Fibroblast of skin of right quadriceps (primary cell): ENCODE results near the gene S1PR1.

ENCODE experiments used
- DNase-seq: peaks from one replicate; pipeline ENCODE4 v3.0.0-alpha.2; 2013

S1PR1 gene

GRCh38 chr1:101250222-101250621, 13.4 kb downstream of the S1PR1 start:
- no peak for DNase-seq

GRCh38 chr1:101250656-101251272, 13.9 kb downstream of the S1PR1 start:
- DNase-seq, result no peak

- DNase-seq, result no peak
Observed at GRCh38 chr1:101251504-101251903, 14.7 kb downstream of the S1PR1 start.

DNA sequence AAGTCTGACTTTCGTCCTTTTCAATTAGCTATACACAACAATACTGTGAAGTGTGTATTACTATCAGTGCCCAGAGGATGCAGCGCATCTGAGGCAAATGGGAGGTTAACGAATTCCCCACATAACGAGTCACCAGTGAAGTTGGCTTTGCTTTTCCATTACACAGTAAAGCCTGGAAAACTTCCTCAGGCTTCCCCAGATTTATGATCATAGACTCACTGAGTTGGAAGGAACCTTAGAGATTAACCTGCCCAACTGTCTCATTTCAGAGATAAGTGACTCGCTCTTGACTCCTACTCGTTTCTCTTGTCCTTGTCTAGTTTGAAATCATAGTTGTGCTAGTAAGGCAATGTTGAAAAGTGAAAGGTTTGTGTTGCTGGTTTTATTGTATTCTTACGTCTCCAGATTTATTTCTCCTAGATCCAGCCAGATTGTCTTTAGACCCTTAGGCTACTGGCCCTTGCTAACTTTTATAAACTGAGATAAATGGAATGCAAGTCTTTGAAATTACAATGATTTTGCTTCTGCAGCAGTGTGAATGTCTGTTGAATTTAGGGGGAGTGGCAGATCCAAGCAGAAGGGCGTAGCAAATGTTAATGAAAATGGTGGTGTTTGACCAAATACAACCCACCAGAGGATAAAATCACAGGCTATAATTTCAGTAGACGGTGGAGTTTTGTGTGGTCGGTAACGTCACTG, 17.3 kb downstream of the S1PR1 start:
- DNase-seq, result peak; percentile 89

- no peak for DNase-seq
Observed at GRCh38 chr1:101257500-101258325, 20.9 kb downstream of the S1PR1 start.

DNA sequence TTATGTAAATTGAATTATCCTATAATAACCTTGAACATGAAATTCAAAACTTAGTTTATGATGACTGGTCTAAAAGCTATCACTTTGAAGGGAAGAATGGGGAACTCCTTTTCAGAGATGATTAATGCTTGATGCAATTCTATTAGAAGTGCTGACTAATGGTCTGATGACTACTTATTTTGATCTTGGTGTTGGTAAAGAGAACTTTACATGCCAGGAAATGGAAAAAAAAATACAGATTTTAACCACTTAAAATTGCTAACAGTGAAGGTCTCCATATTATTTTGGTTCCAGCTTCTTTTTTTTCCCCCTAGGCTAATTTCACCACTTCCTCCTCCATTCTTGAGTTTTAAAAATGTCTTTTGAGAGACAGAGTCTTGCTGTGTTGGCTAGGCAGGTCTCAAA, 22.9 kb downstream of the S1PR1 start:
- DNase-seq, result peak; percentile 83

- DNase-seq, result peak; percentile 52
Observed at GRCh38 chr1:101260556-101261350, 23.9 kb downstream of the S1PR1 start.

GRCh38 chr1:101261623-101262022, 24.8 kb downstream of the S1PR1 start:
- no peak for DNase-seq

GRCh38 chr1:101262060-101262459, 25.2 kb downstream of the S1PR1 start:
- DNase-seq, result no peak

DNA sequence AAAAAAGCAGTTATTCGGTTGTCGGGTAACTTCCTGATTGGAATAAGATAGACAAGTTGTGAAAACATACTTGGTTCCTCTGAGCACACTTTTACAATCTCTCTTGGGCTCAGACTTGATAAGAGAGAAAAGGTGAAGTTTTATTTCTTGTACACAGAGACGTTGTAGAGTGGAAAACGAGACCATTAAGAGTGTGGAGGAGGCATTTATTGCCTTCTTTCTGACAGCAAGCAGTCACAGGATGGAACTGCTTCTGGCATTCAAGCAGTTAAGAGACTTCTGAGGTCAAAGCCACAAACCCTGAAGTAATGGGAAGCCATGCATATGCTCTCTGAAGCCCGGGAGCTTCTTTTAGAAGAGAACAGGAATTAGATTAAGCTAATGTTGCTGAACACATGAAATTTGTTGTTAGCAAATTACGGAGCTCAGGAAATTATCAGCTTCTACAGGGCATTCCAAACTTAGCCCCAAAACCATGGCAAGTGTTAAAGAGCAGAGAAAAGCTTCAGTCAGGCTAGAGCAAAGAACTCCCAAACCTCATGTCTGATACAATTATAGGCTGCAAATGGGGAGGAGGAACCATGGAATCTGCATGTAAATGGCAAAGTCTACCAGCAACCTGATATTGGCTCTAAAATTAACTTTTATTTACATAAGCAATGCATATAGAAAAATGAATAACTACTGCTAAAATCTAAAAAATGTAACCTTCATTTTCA, 26.0 kb downstream of the S1PR1 start:
- DNase-seq, result no peak

DNA sequence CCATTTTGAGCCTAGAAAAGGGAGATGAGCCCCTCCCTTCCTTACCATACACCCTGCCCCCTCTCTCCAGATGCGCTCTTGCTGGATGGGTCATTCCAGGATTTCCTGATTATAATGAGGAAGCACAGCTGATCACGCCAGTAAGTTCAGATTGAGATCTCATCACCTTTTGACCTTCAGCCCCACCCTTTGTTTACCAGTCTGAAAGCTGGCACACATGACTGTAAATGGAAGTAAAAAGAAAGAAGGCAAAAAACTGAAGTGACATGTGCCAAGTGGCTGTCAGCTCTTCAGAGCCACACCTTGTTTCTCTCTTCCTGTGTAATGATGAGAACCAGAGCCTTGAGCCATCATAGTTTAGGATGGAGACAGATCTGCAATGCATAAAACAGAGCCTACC, 27.9 kb downstream of the S1PR1 start:
- no peak for DNase-seq

GRCh38 chr1:101265684-101266083, 28.9 kb downstream of the S1PR1 start:
- DNase-seq, result no peak

GRCh38 chr1:101267082-101267481, 30.3 kb downstream of the S1PR1 start:
- DNase-seq, result no peak

GRCh38 chr1:101268893-101269292, 32.1 kb downstream of the S1PR1 start:
- no peak for DNase-seq

GRCh38 chr1:101275672-101276071, 38.9 kb downstream of the S1PR1 start:
- DNase-seq, result no peak

DNA sequence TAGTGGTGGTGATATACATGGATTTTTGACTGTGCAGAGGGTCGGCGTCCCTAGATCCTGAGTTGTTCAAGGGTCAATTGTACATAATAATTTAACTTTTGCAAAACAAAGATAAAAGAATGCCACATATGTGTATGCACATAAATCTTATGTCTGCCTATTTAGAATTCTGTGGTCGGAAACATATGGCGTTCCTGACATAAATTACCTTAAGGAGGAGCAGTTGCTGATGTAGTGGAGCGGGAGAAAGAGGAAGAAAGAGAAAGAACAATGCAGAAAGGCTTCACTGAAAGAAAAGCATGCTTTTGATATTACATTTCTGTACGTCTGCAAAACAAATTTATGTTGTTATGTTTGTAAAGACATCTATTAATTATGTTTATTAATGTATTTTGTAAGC, 40.0 kb downstream of the S1PR1 start:
- peak; percentile 35 for DNase-seq

- DNase-seq, result no peak
Observed at GRCh38 chr1:101278238-101278637, 41.4 kb downstream of the S1PR1 start.

- DNase-seq, result no peak
Observed at GRCh38 chr1:101278845-101279244, 42.0 kb downstream of the S1PR1 start.

GRCh38 chr1:101280049-101280592, 43.3 kb downstream of the S1PR1 start:
- no peak for DNase-seq

GRCh38 chr1:101280942-101281654, 44.3 kb downstream of the S1PR1 start:
- DNase-seq, result no peak

GRCh38 chr1:101281751-101282150, 44.9 kb downstream of the S1PR1 start:
- DNase-seq, result no peak
